Measurements from ENCODE around the gene FAM107A. TPM values are rescaled to one million over a fixed set of nuclear protein-coding genes. Genes with fewer than 3 reads are reported as not detected.

FAM107A gene
- total RNA-seq, 1 donor from 2014 or later: 88.6 TPM

DNA sequence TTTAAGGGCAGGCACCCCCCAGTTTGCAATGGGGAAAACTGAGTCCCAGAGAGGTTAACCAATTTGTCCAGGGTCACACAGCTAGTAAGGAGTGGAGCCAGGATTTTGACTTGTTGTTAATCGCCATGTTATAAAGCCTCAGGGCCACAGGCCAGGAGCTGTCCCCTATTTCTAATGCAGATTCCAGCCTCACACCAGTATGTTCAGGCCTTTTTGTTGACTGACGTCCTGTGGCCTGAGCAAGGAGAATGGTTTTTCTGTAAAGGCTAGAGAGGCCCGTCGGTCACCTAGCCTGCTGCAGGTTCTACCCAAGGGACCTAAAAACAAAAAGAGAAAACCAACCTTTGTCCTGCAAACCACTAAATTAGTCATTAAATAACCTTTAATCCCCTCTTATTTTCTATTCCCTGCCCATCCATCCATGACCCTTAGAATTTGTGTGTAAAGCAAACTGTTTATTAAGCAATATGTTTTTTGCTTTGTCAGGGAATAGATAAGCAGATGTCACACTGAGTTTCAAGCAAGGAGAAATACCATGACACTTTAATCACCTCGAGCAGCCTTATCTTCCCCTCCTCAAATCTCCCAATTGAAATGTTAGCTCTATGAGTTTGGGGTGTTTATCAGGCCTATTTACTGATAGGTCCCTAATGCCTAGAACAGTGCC is 54.3 kb downstream of the FAM107A start:
- intact Hi-C loops (cut with DNase I): no loop called here
- H3K27me3 ChIP-seq: no peaks in the 10 kb centered on the region
- no peaks in the 10 kb centered on the region for H3K4me1 ChIP-seq
- no peak for TF ChIP-seq POLR2A (IDR thresholded peaks at IDR 0.05)
- TF ChIP-seq, protein P1, sequence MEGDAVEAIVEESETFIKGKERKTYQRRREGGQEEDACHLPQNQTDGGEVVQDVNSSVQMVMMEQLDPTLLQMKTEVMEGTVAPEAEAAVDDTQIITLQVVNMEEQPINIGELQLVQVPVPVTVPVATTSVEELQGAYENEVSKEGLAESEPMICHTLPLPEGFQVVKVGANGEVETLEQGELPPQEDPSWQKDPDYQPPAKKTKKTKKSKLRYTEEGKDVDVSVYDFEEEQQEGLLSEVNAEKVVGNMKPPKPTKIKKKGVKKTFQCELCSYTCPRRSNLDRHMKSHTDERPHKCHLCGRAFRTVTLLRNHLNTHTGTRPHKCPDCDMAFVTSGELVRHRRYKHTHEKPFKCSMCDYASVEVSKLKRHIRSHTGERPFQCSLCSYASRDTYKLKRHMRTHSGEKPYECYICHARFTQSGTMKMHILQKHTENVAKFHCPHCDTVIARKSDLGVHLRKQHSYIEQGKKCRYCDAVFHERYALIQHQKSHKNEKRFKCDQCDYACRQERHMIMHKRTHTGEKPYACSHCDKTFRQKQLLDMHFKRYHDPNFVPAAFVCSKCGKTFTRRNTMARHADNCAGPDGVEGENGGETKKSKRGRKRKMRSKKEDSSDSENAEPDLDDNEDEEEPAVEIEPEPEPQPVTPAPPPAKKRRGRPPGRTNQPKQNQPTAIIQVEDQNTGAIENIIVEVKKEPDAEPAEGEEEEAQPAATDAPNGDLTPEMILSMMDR (IDR thresholded peaks at IDR 0.05): no peak
- TF ChIP-seq POLR2AphosphoS5 (IDR thresholded peaks at IDR 0.05; ENCODE audit: insufficient read depth in 1 of 2, low read depth in 1 of 2): no peak
- no peak overlapping the region for H3K4me3 ChIP-seq
- no peak overlapping the region for H3K27ac ChIP-seq
- H3K9me3 ChIP-seq: no peaks in the 10 kb centered on the region
- DNase-seq (ENCODE audit: extremely low spot score in 2 of 2): no peak
- H3K36me3 ChIP-seq: peaks cover 0 to 30% of the 10 kb centered on the region in 2 donors

DNA sequence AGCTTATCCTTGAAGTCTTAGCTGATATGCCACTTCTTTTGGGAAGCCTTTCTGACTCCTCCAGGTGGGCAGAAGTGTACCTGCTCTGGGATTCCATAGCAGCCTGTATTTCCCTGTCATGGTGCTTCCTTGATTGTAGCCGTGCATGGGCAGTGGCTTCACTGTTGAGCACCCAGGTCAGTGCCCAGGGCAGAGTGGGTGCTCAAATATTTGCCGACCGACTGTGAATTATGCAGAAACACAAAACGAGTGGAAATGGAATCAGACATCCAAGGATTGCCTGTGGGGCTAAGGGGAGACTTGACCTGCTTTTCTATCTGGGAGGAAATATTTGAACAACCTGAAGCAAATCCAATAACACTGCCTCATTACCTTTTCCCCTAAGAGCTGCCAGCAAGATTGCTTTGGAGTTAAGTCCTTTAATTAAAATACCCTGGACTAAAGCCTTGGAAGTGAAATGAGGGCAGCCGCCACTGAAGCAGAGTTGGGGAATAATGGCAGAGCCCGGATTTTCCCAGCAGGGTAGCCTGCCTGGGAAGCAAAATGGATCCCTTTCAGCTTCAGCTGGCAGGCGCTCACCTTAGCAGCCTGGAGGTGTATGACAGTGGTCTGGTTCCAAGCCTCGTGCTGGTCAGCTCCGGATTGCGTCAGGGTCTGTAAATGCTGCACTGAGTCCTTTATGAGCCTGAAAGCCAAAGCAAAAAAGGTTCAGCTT is 55.1 kb downstream of the FAM107A start:
- TF ChIP-seq, protein P1 (IDR thresholded peaks at IDR 0.05): no peak
- no peak for TF ChIP-seq POLR2A (IDR thresholded peaks at IDR 0.05)
- TF ChIP-seq POLR2AphosphoS5 (IDR thresholded peaks at IDR 0.05; ENCODE audit: insufficient read depth in 1 of 2, low read depth in 1 of 2): no peak
- peaks cover 3% of the 10 kb centered on the region for H3K4me1 ChIP-seq
- H3K27me3 ChIP-seq: no peaks in the 10 kb centered on the region
- no peak overlapping the region for H3K4me3 ChIP-seq
- DNase-seq (ENCODE audit: extremely low spot score in 2 of 2): no peak
- H3K27ac ChIP-seq: no peak overlapping the region
- H3K36me3 ChIP-seq: peaks cover 0 to 30% of the 10 kb centered on the region in 2 donors
- intact Hi-C loops (cut with DNase I): no loop called here
- H3K9me3 ChIP-seq: no peaks in the 10 kb centered on the region

DNA sequence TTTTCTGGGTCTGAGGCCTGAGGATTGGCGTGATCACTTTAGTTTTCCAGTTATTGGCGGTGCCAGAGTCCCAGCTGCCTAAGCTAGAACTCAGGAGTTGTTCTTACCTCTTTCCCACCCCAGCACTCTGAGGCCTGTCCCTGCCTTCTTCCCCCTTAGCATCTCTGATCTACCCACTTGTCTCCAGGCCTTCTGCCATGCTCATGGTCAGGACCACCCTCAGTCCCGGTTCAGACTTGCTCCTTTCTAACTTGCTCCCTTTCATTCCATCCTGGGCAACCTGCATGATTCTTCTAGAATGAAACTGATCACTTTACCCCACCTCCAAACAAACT is 55.9 kb downstream of the FAM107A start:
- Histone ChIP-seq H3K27me3 (no peaks in the 10 kb centered on the region), H3K36me3 (peaks cover 0 to 30% of the 10 kb centered on the region in 2 donors)

DNA sequence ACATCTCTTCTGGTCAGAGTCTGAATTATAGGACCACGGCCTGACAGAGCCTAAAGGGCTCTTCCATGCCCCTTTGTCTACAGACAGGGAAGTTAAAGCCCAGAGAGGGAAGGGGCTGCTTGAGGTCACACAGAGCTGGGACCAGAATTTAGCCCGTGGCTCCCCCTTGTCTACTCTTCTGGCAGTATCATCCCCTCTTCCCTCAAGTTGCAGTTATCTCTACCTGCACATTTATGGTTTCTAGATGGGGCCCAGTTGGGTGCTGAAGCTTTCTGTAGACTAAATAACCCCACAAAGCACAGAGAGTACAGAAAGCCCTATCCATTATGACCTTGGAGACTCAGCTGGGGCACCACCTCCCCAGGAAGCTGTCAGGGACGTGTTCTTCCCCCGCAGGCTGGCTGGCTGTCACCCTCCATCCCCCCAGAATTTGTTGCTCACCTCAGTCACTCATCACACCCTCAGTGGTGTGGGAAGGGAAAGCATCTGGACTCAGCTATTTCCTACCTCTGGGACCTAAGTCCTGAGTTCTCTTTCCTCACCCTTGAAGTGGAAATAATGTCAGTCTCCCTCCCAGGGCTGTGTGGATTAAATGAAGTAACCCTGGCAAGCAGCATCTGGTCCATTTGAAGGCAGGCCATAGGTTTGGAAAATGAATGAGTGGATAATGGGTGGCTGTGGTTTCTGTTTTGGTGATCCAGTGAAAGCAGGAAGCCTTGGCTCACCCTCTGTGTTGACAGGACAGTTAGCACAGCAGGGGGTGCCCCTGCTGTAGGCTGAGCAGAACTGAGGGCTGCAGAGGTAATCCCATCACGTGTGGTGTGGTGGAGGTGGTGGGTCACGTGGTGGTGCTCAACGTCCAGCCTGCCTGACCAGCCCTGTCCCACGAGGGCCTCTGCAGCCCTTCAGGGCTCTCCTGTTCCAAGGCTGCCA is 56.5 kb downstream of the FAM107A start:
- Histone ChIP-seq H3K4me3 (no peak overlapping the region), H3K4me1 (peaks cover 5% of the 10 kb centered on the region), H3K9me3 (no peaks in the 10 kb centered on the region), H3K27ac (no peak overlapping the region), H3K36me3 (peaks cover 0 to 30% of the 10 kb centered on the region in 2 donors), H3K27me3 (no peaks in the 10 kb centered on the region)
- intact Hi-C loops (cut with DNase I): no loop called here
- TF ChIP-seq, protein P1 (IDR thresholded peaks at IDR 0.05): no peak
- TF ChIP-seq POLR2AphosphoS5 (IDR thresholded peaks at IDR 0.05; ENCODE audit: insufficient read depth in 1 of 2, low read depth in 1 of 2) (no peak), POLR2A (IDR thresholded peaks at IDR 0.05) (no peak)
- no peak for DNase-seq (ENCODE audit: extremely low spot score in 2 of 2)

More for the DNA sequence above, 55.9 kb downstream of the FAM107A start:
- TF ChIP-seq, protein P1 (IDR thresholded peaks at IDR 0.05): no peak
- TF ChIP-seq POLR2A (IDR thresholded peaks at IDR 0.05) (no peak), POLR2AphosphoS5 (IDR thresholded peaks at IDR 0.05; ENCODE audit: insufficient read depth in 1 of 2, low read depth in 1 of 2) (no peak)
- intact Hi-C loops (cut with DNase I): no loop called here
- no peak overlapping the region for H3K4me3 ChIP-seq
- no peaks in the 10 kb centered on the region for H3K9me3 ChIP-seq
- H3K27ac ChIP-seq: no peak overlapping the region
- peaks cover 5% of the 10 kb centered on the region for H3K4me1 ChIP-seq
- DNase-seq (ENCODE audit: extremely low spot score in 2 of 2): no peak

All from vagina (tissue), 2 donors.